Measurements from ENCODE around the gene PDGFD. TPM values are rescaled to one million over a fixed set of nuclear protein-coding genes. Genes with fewer than 3 reads are reported as not detected.

Gene PDGFD
- polyA plus RNA-seq, 1 donor (not counting 4 experiments of a cell fraction or from before 2014, with no cell fraction given) = 0.28 TPM

DNA sequence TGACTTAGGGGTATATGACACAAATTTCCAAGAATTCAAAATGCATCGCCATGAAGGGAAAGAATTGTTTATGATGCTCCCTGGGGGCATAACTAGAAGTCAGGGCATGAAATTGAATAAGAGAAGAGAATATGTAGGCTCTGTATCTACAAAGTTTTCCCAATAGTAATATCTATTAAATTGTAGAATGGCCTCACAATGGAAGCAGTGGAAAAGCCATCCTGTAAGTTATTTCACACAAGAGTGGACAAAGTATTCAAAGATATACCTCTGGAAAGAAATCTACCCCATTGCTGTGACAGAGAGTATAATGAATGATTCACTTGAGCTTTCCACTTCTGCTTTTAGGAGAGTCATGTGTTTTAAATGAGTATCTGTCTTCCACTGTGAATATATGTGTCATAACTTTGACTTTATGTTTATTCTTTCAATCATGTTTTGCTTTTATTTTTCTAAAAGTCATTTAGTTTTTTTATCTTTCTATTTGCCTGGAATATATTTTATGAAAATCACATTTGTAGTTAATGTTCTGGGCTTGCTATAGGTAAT is 193.2 kb downstream of the PDGFD start:
- dilution Hi-C loops (cut with MboI; ENCODE audit: extremely low pct_ligation_motif_present, low sequenced_read_pairs) = no loop called here
- Histone ChIP-seq H3K4me2 (ENCODE audit: control insufficient read depth, extremely low read depth, insufficient read depth, low read depth, low read length) (no peak overlapping the region), H3K27me3 (ENCODE audit: control insufficient read depth, extremely low read depth, insufficient read depth, low read length) (no peaks in the 10 kb centered on the region), H3K79me2 (ENCODE audit: control insufficient read depth, insufficient read depth, low read length) (no peaks in the 10 kb centered on the region), H3K36me3 (ENCODE audit: control insufficient read depth in 2 of 2, extremely low read depth in 1 of 2, insufficient read depth in 2 of 2, low read length in 2 of 2) (no peaks in the 10 kb centered on the region), H4K20me1 (ENCODE audit: control insufficient read depth, extremely low read depth, insufficient read depth, low read length) (no peaks in the 10 kb centered on the region), H3K27ac (ENCODE audit: control insufficient read depth, insufficient read depth, low read length) (no peak overlapping the region), H3K4me1 (ENCODE audit: control insufficient read depth, extremely low read depth, insufficient read depth, low read length) (no peaks in the 10 kb centered on the region), H3K9ac (ENCODE audit: control insufficient read depth, extremely low read depth, insufficient read depth, low read length) (no peak overlapping the region), H2AFZ (ENCODE audit: control insufficient read depth, low read length) (no peak overlapping the region), H3K9me3 (ENCODE audit: control insufficient read depth, low read depth, low read length) (no peaks in the 10 kb centered on the region), H3K9me1 (ENCODE audit: control insufficient read depth, extremely low read depth, insufficient read depth, low read length) (no peaks in the 10 kb centered on the region), H3K4me3 (ENCODE audit: control insufficient read depth in 2 of 3, extremely low read depth in 1 of 3, insufficient read depth in 2 of 3, low read depth in 1 of 3, low read length in 3 of 3) (no peak overlapping the region)
- FAIRE-seq (no peak), DNase-seq (ENCODE audit: low read depth, low spot score) (no peak)
- TF ChIP-seq, protein P1, sequence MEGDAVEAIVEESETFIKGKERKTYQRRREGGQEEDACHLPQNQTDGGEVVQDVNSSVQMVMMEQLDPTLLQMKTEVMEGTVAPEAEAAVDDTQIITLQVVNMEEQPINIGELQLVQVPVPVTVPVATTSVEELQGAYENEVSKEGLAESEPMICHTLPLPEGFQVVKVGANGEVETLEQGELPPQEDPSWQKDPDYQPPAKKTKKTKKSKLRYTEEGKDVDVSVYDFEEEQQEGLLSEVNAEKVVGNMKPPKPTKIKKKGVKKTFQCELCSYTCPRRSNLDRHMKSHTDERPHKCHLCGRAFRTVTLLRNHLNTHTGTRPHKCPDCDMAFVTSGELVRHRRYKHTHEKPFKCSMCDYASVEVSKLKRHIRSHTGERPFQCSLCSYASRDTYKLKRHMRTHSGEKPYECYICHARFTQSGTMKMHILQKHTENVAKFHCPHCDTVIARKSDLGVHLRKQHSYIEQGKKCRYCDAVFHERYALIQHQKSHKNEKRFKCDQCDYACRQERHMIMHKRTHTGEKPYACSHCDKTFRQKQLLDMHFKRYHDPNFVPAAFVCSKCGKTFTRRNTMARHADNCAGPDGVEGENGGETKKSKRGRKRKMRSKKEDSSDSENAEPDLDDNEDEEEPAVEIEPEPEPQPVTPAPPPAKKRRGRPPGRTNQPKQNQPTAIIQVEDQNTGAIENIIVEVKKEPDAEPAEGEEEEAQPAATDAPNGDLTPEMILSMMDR (optimal IDR thresholded peaks at IDR 0.05 in 1 of 3, IDR thresholded peaks at IDR 0.05 in 1 of 3, conservative IDR thresholded peaks at IDR 0.05 in 1 of 3; ENCODE audit: extremely low read depth in 1 of 3, insufficient read depth in 2 of 3, low read length in 3 of 3) = no peak
- TF ChIP-seq EZH2 (IDR thresholded peaks at IDR 0.05; ENCODE audit: low read length) = no peak

DNA sequence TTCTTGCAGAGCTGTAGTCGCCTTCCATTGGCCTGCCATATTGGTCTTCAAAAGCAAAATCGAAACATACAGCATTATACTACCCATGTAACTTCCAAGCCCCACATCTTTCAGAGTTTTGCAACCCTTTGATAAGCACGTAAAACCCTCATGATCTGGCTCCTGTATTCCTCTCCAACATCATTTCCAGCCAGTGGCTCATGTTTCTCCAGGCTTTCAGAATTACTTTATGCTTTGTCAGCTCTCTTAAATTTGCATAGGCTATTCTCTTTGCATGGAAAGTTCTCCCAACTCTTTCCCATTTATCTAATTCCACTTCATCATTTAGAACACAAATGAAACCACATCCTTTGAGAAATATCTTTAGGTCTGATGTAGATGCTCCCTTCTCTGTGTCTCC is 195.3 kb downstream of the PDGFD start:
- H3K4me2 ChIP-seq (ENCODE audit: control insufficient read depth, extremely low read depth, insufficient read depth, low read depth, low read length) = no peak overlapping the region
- H3K4me1 ChIP-seq (ENCODE audit: control insufficient read depth, extremely low read depth, insufficient read depth, low read length) = no peaks in the 10 kb centered on the region
- H3K27me3 ChIP-seq (ENCODE audit: control insufficient read depth, extremely low read depth, insufficient read depth, low read length) = no peaks in the 10 kb centered on the region
- no peaks in the 10 kb centered on the region for H3K79me2 ChIP-seq (ENCODE audit: control insufficient read depth, insufficient read depth, low read length)
- H3K4me3 ChIP-seq (ENCODE audit: control insufficient read depth in 2 of 3, extremely low read depth in 1 of 3, insufficient read depth in 2 of 3, low read depth in 1 of 3, low read length in 3 of 3) = no peak overlapping the region
- no peak for TF ChIP-seq EZH2 (IDR thresholded peaks at IDR 0.05; ENCODE audit: low read length)
- TF ChIP-seq, protein P1 (optimal IDR thresholded peaks at IDR 0.05 in 1 of 3, IDR thresholded peaks at IDR 0.05 in 1 of 3, conservative IDR thresholded peaks at IDR 0.05 in 1 of 3; ENCODE audit: extremely low read depth in 1 of 3, insufficient read depth in 2 of 3, low read length in 3 of 3) = no peak
- no peak overlapping the region for H3K27ac ChIP-seq (ENCODE audit: control insufficient read depth, insufficient read depth, low read length)
- no peaks in the 10 kb centered on the region for H3K9me3 ChIP-seq (ENCODE audit: control insufficient read depth, low read depth, low read length)
- H2AFZ ChIP-seq (ENCODE audit: control insufficient read depth, low read length) = no peak overlapping the region
- H4K20me1 ChIP-seq (ENCODE audit: control insufficient read depth, extremely low read depth, insufficient read depth, low read length) = no peaks in the 10 kb centered on the region
- no peak overlapping the region for H3K9ac ChIP-seq (ENCODE audit: control insufficient read depth, extremely low read depth, insufficient read depth, low read length)
- dilution Hi-C loops (cut with MboI; ENCODE audit: extremely low pct_ligation_motif_present, low sequenced_read_pairs) = no loop called here
- H3K9me1 ChIP-seq (ENCODE audit: control insufficient read depth, extremely low read depth, insufficient read depth, low read length) = no peaks in the 10 kb centered on the region
- no peaks in the 10 kb centered on the region for H3K36me3 ChIP-seq (ENCODE audit: control insufficient read depth in 2 of 2, extremely low read depth in 1 of 2, insufficient read depth in 2 of 2, low read length in 2 of 2)
- no peak for DNase-seq (ENCODE audit: low read depth, low spot score)
- no peak for FAIRE-seq
